A673 (cell line): Measurements from ENCODE around the gene VPS26B. TPM values are rescaled to one million over a fixed set of nuclear protein-coding genes. Genes with fewer than 3 reads are reported as not detected.
"Not testable (repeated sequence)": the region's sequence is repeated elsewhere in the genome, so short reads cannot be mapped to it uniquely, and the experiment has no call there.

Experiments
- BruUV-seq: library from RNA; stranded (reverse); fragments of 400-500 nt; replicated peaks from 2 replicates; lab custom pipeline; 2021; lab: Mats Ljungman, UMichigan
- CTCF ChIA-PET: fragments of 300-600 bp; sonication (Branson Sonifier 250); formaldehyde crosslinking; loops from one replicate; lab custom pipeline; 2022; ENCODE audit warnings: antibody characterized with exemption; lab: Charles Lee
- POLR2A ChIA-PET: fragments of 300-600 bp; sonication (Branson Sonifier 250); formaldehyde crosslinking; loops from one replicate; lab custom pipeline; 2022; ENCODE audit warnings: antibody characterized with exemption; ENCODE audit not compliant: low non-redundant PET; lab: Charles Lee
- DNase-seq: peaks from one replicate; pipeline ENCODE4 v3.0.0-alpha.2; 2015; ENCODE audit warnings: low spot score
- H3K27ac ChIP-seq: fragments of 200-600 bp; sonication (generic); 2 replicates; pipeline ENCODE4 v1.5.1; 2016; ENCODE audit warnings: mixed run types, low read depth, mild to moderate bottlenecking, mixed read lengths, antibody characterized with exemption, low read length; ENCODE audit not compliant: poor library complexity, severe bottlenecking
- H3K27me3 ChIP-seq: fragments of 200-600 bp; sonication (generic); replicated peaks from 2 replicates; pipeline ENCODE4 v1.6.1; 2017; ENCODE audit warnings: mixed run types, low read depth, mild to moderate bottlenecking, mixed read lengths, antibody characterized with exemption, low read length; ENCODE audit not compliant: insufficient read depth, poor library complexity
- H3K36me3 ChIP-seq: fragments of 200-600 bp; sonication (generic); 2 replicates; pipeline ENCODE4 v1.6.1; 2016; ENCODE audit warnings: mixed run types, mild to moderate bottlenecking, mixed read lengths, antibody characterized with exemption, low read length; ENCODE audit not compliant: insufficient read depth, poor library complexity, severe bottlenecking
- H3K4me1 ChIP-seq: fragments of 200-600 bp; sonication (generic); 2 replicates; pipeline ENCODE4 v1.6.1; 2017; ENCODE audit warnings: mixed run types, mild to moderate bottlenecking, mixed read lengths, antibody characterized with exemption, low read length; ENCODE audit not compliant: insufficient read depth, poor library complexity, severe bottlenecking
- H3K4me3 ChIP-seq: fragments of 200-600 bp; sonication (generic); 2 replicates; pipeline ENCODE4 v1.5.1; 2016; ENCODE audit warnings: low read depth, mixed run types, mild to moderate bottlenecking, mixed read lengths, low read length; ENCODE audit not compliant: poor library complexity, severe bottlenecking
- H3K9me3 ChIP-seq: fragments of 200-600 bp; sonication (generic); 2 replicates; pipeline ENCODE4 v1.6.1; 2016; ENCODE audit warnings: mixed run types, low read depth, mild to moderate bottlenecking, mixed read lengths, antibody characterized with exemption, low read length; ENCODE audit not compliant: poor library complexity, severe bottlenecking
- CTCF ChIP-seq: fragments of 300-800, 200-600 bp; sonication (generic); conservative IDR thresholded peaks from 2 replicates; pipeline ENCODE4 v1.5.1; 2017; ENCODE audit warnings: low read depth, mild to moderate bottlenecking, antibody characterized with exemption, low read length, moderate library complexity, mixed read lengths
- EZH2 ChIP-seq: fragments of 200-600 bp; sonication (generic); IDR thresholded peaks from 2 replicates; pipeline ENCODE4 v1.6.1; 2017; ENCODE audit warnings: borderline replicate concordance, low read depth, mild to moderate bottlenecking, mixed read lengths, antibody characterized with exemption, low read length; ENCODE audit not compliant: poor library complexity, severe bottlenecking
- intact Hi-C: fragments of 100-400 bp; cut with micrococcal nuclease; formaldehyde crosslinking; loops from one replicate; pipeline ENCODE4 v1.10.0; 2022; ENCODE audit not compliant: unreplicated experiment
- total RNA-seq: library from RNA; stranded (reverse); gene quantifications from 2 replicates; pipeline ENCODE4 v1.2.3, GENCODE V29; 2021

VPS26B gene
- total RNA-seq, 1 experiment from 2014 or later = 51.3 TPM

- BruUV-seq = no TSS peak
Measured at GRCh38 chr11:134181707-134182106, 42.8 kb upstream of the VPS26B start.

GRCh38 chr11:134188092-134188491 lies 36.4 kb upstream of the VPS26B start:
- H3K27me3 ChIP-seq, DNase-seq, intact Hi-C loops, CTCF ChIA-PET, H3K4me1 ChIP-seq, BruUV-seq, H3K9me3 ChIP-seq, H3K4me3 ChIP-seq, H3K27ac ChIP-seq: not testable (repeated sequence)
- peaks cover 86% of the 10 kb centered on the region for H3K36me3 ChIP-seq
- POLR2A ChIA-PET = interaction anchor here (0.6 kb wide), 1 partner anchor 826 kb away, joined by 3 read pairs; no protein-coding TSS in a partner anchor

More at GRCh38 chr11:134181707-134182106, 42.8 kb upstream of the VPS26B start:
- H3K27ac ChIP-seq = no peak overlapping the region
- no peaks in the 10 kb centered on the region for H3K27me3 ChIP-seq
- peaks cover 81% of the 10 kb centered on the region for H3K36me3 ChIP-seq
- TF ChIP-seq EZH2 = no peak
- TF ChIP-seq CTCF = no peak
- no peak overlapping the region for H3K4me3 ChIP-seq
- no peak for DNase-seq
- CTCF ChIA-PET = no interaction called here
- no peaks in the 10 kb centered on the region for H3K9me3 ChIP-seq
- intact Hi-C loops = no loop called here
- POLR2A ChIA-PET = no interaction called here
- no peaks in the 10 kb centered on the region for H3K4me1 ChIP-seq

- TF ChIP-seq EZH2 = no peak
- no peak for TF ChIP-seq CTCF
- Histone ChIP-seq H3K27me3 (no peaks in the 10 kb centered on the region), H3K4me1 (no peaks in the 10 kb centered on the region), H3K4me3 (no peak overlapping the region), H3K9me3 (no peaks in the 10 kb centered on the region), H3K36me3 (peaks cover 90% of the 10 kb centered on the region), H3K27ac (no peak overlapping the region)
- no TSS peak for BruUV-seq
- ChIA-PET POLR2A (no interaction called here), CTCF (no interaction called here)
- no peak for DNase-seq
- intact Hi-C loops = no loop called here
Measured at GRCh38 chr11:134196756-134197155, 27.7 kb upstream of the VPS26B start.

GRCh38 chr11:134199531-134199930 lies 24.9 kb upstream of the VPS26B start:
- no TSS peak for BruUV-seq
- no peak overlapping the region for H3K27ac ChIP-seq
- H3K36me3 ChIP-seq = peaks cover 90% of the 10 kb centered on the region
- no peak for TF ChIP-seq CTCF
- TF ChIP-seq EZH2 = no peak
- H3K4me1 ChIP-seq = no peaks in the 10 kb centered on the region
- DNase-seq = no peak
- no peaks in the 10 kb centered on the region for H3K27me3 ChIP-seq
- H3K4me3 ChIP-seq = no peak overlapping the region
- intact Hi-C loops = no loop called here
- H3K9me3 ChIP-seq = no peaks in the 10 kb centered on the region
- CTCF ChIA-PET = no interaction called here
- POLR2A ChIA-PET = interaction anchor here (0.7 kb wide), 1 partner anchor 144 kb away, joined by 3 read pairs; no protein-coding TSS in a partner anchor
